HG02870 (cell line): Measurements from ENCODE around the gene MYO6.
"Not testable (repeated sequence)": the region's sequence is repeated elsewhere in the genome, so short reads cannot be mapped to it uniquely, and the experiment has no call there.

ENCODE experiments used
- ATAC-seq: cut with Tn5 transposase; IDR thresholded peaks from one replicate; pipeline ENCODE4 v1.9.1; 2021; ENCODE audit warnings: mild to moderate bottlenecking, moderate library complexity; ENCODE audit not compliant: unreplicated experiment

MYO6 gene

DNA sequence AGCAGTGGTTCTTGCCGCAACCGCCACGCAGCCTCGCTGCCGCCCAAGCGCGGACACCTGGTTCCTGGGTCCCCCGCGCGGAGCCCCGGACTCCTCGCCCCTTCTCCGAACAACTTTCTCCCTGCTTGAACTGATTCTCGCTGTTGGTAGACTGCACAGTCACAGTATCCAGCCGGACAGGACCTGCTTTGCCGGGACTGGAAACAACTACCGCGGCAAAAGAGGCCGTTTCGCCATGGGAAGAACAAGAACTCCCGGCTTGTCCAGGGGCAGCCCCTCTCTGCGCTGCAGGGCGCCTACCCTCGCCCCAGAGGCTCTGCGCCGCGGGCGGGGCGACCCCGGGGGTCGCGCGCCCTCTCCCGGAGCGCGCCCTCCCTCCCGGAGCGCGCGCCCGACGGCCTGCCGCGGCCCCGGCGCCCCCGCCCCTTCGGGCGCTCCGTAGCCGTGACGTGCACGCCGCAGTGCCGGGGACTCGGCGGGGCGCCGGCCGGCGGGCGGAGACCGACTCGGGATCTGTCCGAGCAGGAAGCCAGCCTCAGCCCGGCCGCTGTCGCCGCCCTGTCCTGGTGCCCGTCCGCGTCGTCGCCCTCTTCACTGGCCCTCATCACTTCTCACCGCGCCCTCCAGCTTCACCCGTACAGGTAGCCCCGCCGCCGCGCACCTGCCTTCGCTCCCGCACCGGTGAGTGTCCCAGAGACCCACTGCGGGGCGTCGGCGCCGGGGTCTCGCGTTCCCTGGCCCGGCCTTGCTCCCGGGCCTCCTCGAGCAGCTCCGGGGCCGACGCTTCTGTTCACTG, at the start of gene MYO6:
TSS of gene MYO6 (plus strand) at position 497 of the 796 bp plus-strand sequence. CDS start 68,309 bp downstream, outside the sequence.
- peak; percentile 72 for ATAC-seq

GRCh38 chr6:75708334-75708733, 40.7 kb upstream of the MYO6 start:
- ATAC-seq = not testable (repeated sequence)

GRCh38 chr6:75711173-75711572, 37.9 kb upstream of the MYO6 start:
- no peak for ATAC-seq

GRCh38 chr6:75719133-75719532, 29.9 kb upstream of the MYO6 start:
- ATAC-seq = no peak

DNA sequence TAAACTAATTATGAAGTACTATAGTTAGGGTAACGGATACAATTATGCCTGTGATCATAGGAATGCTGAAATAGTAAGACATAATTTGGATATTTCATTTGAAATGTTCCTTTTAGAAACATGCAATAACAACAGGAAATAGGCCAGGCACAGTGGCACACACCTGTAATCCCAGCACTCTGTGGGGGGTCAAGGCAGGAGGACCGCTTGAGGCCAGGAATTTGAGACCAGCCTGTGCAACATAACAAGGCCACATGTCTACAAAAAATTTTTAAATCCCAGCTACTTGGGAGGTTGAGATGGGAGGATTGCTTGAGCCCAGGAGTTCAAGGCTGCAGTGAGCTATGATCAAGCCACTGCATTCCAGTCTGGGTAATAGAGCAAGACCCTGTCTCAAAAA, 25.7 kb upstream of the MYO6 start:
- ATAC-seq = no peak

DNA sequence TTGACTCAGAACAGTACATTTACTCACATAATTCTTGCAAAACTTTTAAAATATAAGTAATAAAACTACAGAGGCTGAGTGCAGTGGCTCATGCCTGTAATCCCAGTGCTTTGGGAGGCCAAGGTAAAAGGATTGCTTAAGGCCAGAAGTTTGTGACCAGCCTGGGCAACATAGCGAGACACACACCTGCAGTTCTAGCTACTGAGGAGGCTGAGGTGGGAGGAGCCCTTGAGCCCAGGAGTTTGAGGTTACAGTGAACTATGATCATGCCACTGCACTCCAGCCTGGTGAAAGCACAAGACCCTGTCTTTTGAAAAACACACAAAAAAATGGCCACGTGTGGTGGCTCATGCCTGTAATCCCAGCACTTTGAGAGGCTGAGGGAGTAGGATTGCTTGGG, 21.8 kb upstream of the MYO6 start:
- no peak for ATAC-seq

GRCh38 chr6:75731029-75731428, 18.0 kb upstream of the MYO6 start:
- not testable (repeated sequence) for ATAC-seq

DNA sequence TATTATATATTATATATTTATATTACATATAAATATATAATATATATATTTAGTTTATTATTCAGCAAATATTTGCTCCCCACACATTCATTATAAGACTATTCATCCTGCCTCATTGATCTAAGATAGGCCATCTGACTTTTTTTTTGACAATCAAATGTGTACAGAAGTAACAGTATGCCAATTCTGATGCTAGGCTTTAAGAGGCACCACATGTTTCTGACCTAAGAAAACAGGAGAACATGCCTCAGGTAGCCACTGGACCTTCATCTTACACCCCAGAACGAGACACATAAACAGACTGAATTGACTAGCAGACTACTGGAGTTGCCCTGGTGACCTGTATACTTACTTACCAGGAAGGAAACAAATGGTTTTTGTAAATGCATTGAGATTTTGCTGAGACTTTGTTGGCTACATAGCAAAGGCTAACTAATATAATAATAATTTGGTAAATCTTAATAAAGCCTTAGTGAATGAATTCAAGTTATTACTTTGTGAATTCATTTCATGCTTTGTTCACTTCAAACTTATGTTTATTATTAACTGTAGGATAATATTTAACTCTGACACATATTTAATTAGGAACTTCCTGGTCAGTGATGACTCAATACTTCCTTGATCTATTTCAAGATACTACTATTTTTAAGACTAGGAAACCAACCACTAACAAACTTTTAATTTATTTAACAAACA, 13.4 kb upstream of the MYO6 start:
- ATAC-seq = peak; percentile 72

DNA sequence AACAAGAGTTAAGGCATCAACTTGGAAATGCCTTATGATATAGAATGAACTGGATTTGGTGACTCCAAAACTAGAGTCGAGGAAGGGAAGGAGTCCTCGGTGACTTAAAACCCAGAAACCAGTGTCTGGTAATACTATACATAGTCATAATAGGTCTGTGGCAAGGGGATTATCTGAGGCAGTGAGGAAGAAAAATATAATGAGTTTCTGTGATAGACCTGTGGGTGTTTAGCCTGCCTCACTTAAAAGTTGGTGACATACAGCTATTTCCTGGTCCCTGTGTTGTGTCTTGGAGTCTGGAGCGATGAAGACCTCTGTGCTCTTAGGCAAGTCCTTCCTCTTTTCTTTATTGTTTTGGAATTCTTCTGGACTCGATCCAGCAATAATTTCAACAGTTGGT, 5.1 kb upstream of the MYO6 start:
- ATAC-seq = no peak

GRCh38 chr6:75745404-75745803, 3.6 kb upstream of the MYO6 start:
- no peak for ATAC-seq

- ATAC-seq = no peak
These were observed 2.8 kb upstream of the MYO6 start for GRCh38 chr6:75746221-75746620.

DNA sequence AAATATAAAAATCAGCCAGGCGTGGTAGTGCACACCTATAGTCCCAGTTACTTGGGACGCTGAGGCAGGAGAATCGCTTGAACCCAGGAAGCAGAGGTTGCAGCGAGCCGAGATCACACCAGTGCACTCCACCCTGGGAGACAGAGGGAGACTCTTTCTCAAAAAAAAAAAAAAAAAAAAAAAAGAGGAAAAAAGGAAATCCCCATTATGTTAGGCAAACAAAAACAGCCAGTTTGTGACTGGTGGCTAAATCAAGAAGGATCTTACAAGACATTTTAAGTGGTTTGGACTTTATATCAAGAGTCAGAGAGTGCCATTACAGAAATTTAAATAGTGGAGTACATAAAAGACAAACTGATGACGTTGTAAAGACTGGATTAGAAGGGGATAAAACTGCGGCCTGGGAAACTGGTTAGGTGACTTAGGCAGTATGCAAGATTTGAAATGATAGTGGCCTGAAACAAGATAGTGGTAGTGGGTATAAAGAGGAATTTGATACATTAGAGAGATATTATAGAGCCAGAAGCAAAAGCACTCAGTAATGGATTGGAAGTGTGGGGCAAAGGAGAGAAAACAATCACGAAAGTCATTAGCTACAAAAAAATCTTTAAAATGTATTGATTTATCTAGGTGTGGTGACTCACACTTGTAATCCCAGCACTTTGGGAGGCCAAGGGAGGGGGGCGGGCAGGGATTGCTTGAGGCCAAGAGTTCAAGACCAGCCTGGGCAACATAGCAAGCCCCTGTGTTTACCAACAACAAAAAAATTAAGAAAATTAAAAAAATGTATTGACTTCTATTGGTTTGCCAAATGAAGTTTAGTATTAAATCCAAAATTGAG, 1.7 kb upstream of the MYO6 start:
- ATAC-seq = no peak

DNA sequence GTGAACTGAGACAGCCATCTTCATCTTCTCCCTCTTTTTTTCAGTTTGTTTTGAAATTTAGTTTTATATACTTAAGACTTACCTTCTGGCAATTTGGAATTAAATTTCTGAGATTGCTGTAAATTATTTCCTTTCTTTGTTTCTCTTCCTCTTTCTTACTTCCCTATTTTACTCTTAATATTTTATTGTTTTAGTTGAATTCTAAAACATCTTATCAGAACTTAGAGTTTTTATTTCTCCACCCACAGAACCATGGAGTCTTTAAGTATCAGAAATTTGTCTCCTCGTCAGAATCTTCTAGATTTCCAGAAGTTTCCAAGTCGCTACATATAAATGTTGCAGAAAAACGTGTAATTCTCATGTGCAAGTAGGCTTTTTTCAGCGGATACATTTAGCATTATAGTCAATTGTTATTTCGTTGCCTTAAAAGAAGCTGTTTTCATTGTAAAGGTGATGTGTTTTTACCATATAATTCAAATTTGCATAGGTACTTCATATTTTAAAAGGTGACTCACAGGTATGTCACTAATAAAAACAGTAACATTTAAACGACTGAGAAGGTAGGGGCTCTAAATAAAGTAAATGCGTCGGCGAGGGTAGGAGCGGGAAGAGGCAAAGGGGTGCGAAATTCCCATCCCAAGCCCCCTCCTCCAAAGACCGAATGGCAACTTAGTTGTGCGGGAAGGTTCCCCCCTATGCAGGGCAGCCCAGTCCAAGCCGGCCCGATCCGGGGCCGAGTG, 866 bp upstream of the MYO6 start:
- ATAC-seq = no peak

GRCh38 chr6:75751443-75751842, 2.4 kb downstream of the MYO6 start:
- ATAC-seq = no peak

DNA sequence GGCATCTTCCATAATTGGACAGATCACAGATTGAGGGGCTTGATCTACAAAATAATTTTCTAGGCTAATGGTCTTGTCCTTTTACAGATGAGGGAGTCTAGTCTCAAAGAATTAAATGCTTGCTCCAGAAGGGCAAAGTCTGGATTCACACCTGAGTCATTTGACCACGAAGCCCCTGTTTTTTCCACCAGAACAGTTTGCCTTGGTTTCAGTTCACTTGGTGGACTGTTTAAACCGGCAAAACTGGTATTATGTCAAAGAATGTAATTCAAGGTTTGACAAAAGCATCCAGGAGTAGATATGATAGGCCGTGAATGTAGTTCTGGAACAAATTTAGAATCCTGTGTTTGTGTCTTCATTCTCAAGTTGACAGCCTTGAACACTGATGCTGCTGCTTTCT, 3.3 kb downstream of the MYO6 start:
- no peak for ATAC-seq

DNA sequence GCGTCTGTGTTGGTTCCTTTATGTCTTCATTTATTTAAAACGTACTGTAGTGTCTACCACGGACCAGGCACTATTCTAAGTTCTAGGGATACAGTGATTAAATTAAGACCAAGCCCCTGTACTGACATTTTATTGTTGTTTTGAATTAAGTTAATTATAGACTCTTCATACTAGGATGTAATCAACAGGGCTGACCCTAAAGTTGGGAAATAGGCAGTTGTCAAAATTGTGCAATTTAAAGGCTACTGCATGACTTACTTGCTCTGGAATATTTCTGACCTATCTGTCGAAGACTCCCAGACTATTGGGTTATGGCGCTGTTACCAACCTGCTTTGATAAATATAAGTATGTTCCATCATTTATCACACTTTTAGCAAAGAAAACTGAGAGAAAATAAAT, 6.7 kb downstream of the MYO6 start:
- no peak for ATAC-seq

- ATAC-seq = no peak
These were observed 8.3 kb downstream of the MYO6 start for GRCh38 chr6:75757295-75757694.

- no peak for ATAC-seq
These were observed 9.0 kb downstream of the MYO6 start for GRCh38 chr6:75758061-75758460.

- ATAC-seq = no peak
These were observed 10.2 kb downstream of the MYO6 start for GRCh38 chr6:75759207-75759606.

- no peak for ATAC-seq
These were observed 11.3 kb downstream of the MYO6 start for GRCh38 chr6:75760320-75760719.

DNA sequence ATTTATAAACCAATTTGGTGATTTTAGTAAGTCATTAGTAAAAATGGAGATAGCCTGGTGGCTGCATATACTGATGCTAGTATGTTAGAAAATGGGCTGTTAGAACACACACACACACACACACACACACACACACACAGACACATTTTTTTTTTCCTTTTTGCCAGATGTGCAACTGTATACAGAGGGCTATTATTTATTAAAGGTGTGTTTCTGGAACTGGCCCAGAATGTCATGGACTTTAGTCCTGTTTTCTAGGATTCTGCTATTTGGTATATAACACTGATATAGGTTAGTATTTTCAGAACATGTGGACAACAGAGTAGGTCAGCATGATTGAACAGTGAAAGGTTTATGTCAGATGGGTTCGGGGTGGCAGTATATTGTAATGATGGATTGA, 12.4 kb downstream of the MYO6 start:
- no peak for ATAC-seq
